Measurements from ENCODE around the gene CCL16.

Gene CCL16

DNA sequence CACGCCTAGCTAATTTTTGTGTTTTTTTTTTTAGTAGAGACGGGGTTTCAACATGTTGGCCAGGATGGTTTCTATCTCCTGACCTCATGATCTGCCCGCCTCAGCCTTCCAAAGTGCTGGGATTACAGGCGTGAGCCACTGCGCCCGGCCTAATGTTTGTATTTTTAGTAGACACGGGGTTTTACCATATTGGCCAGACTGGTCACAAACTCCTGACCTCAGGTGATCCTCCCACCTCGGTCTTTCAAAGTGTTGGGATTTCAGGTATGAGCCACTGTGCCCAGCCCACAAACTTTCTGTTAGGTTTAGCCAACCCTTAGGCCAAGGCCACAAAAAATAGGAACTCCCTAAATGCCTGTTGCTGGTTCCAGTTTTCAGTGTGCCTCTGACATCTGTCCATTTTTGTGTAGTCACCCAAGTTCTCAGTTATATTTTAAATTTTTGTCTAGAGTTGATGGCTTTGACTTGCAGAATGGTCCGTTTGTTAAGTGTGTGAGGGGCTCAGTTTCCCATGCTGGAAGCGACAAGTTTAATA is 12.7 kb downstream of the CCL16 start:
- DNase-seq (ENCODE audit: low read depth), result no peak

GRCh38 chr17:35965272-35965671 is 16.0 kb downstream of the CCL16 start:
- TF ChIP-seq, protein P1, sequence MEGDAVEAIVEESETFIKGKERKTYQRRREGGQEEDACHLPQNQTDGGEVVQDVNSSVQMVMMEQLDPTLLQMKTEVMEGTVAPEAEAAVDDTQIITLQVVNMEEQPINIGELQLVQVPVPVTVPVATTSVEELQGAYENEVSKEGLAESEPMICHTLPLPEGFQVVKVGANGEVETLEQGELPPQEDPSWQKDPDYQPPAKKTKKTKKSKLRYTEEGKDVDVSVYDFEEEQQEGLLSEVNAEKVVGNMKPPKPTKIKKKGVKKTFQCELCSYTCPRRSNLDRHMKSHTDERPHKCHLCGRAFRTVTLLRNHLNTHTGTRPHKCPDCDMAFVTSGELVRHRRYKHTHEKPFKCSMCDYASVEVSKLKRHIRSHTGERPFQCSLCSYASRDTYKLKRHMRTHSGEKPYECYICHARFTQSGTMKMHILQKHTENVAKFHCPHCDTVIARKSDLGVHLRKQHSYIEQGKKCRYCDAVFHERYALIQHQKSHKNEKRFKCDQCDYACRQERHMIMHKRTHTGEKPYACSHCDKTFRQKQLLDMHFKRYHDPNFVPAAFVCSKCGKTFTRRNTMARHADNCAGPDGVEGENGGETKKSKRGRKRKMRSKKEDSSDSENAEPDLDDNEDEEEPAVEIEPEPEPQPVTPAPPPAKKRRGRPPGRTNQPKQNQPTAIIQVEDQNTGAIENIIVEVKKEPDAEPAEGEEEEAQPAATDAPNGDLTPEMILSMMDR (IDR thresholded peaks at IDR 0.05; ENCODE audit: control insufficient read depth, insufficient read depth, low read depth, low read length, missing control alignments), result no peak
- H3K4me3 ChIP-seq (ENCODE audit: control insufficient read depth, low read depth, low read length), result no peak overlapping the region
- DNase-seq (ENCODE audit: low read depth), result no peak

More for the DNA sequence above, 12.7 kb downstream of the CCL16 start:
- no peak overlapping the region for H3K4me3 ChIP-seq (ENCODE audit: control insufficient read depth, low read depth, low read length)
- TF ChIP-seq, protein P1 (IDR thresholded peaks at IDR 0.05; ENCODE audit: control insufficient read depth, insufficient read depth, low read depth, low read length, missing control alignments), result no peak

- TF ChIP-seq, protein P1 (IDR thresholded peaks at IDR 0.05; ENCODE audit: control insufficient read depth, insufficient read depth, low read depth, low read length, missing control alignments), result no peak
- no peak overlapping the region for H3K4me3 ChIP-seq (ENCODE audit: control insufficient read depth, low read depth, low read length)
- DNase-seq (ENCODE audit: low read depth), result no peak
Measured at GRCh38 chr17:35963663-35964062, 17.6 kb downstream of the CCL16 start.

DNA sequence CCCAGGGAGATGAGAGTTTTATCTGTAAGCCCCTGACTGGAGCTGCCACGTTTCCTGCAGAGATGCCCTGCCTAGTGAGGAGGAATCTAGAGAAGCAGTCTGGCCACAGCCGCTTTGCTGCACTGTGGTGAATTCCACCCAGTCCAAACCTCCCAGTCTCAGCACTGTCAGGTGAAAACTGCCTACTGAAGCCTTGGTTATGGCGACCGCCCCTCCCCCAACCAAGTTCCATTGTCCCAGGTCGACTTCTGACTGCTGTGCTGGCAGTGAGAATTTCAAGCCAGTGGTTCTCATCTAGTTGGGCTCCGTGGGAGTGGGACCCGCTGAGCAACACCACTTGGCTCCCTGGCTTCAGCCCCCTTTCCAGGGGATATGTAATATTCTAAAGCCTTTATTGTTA is 27.6 kb downstream of the CCL16 start:
- TF ChIP-seq, protein P1 (IDR thresholded peaks at IDR 0.05; ENCODE audit: control insufficient read depth, insufficient read depth, low read depth, low read length, missing control alignments), result no peak
- H3K4me3 ChIP-seq (ENCODE audit: control insufficient read depth, low read depth, low read length), result no peak overlapping the region
- no peak for DNase-seq (ENCODE audit: low read depth)

DNA sequence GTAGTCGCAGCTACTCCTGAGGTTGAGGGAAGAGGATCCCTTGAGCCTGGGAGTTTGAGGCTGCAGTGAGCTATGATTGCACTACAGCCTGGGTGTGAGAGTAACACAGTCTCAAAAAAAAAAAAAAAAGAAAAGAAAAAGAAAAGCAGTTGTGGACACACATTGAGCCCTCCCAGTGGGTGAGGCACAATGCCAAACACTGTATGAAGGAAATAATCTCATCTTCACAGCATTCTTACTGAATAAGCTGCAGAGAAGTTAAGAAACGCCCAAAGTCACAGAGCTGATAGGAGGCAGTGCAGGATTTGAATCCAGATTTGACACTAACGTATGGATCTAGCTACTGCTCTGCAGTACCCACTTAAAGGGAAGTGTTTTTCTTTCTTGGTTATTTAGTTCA is 31.9 kb downstream of the CCL16 start:
- TF ChIP-seq, protein P1 (IDR thresholded peaks at IDR 0.05; ENCODE audit: control insufficient read depth, insufficient read depth, low read depth, low read length, missing control alignments), result no peak
- no peak for DNase-seq (ENCODE audit: low read depth)
- H3K4me3 ChIP-seq (ENCODE audit: control insufficient read depth, low read depth, low read length), result no peak overlapping the region

- TF ChIP-seq, protein P1 (IDR thresholded peaks at IDR 0.05; ENCODE audit: control insufficient read depth, insufficient read depth, low read depth, low read length, missing control alignments), result no peak
- DNase-seq (ENCODE audit: low read depth), result no peak
- no peak overlapping the region for H3K4me3 ChIP-seq (ENCODE audit: control insufficient read depth, low read depth, low read length)
Measured at GRCh38 chr17:35948092-35948491, 33.2 kb downstream of the CCL16 start.

DNA sequence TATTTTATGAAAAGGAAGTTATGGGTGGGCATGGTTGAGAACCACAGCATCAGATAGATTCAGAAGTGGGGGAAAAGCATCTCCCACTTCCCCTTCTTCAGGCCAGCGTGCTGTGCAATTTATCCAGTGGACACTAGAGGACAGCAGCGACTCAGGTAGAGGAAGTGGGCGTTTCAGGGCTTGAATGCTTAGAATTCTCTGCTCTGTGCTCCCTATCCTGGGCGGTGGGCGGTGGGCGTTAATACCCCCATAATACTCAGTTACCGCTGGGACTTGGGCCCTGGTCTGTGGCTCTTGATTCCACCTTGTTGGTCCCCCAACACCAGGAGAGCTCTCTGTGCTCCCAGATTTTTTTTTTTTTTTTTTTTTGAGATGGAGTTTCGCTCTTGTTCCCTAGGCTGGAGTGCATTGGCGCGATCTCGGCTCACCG is 34.1 kb downstream of the CCL16 start:
- H3K4me3 ChIP-seq (ENCODE audit: control insufficient read depth, low read depth, low read length), result no peak overlapping the region
- TF ChIP-seq, protein P1 (IDR thresholded peaks at IDR 0.05; ENCODE audit: control insufficient read depth, insufficient read depth, low read depth, low read length, missing control alignments), result peak; percentile 85
- DNase-seq (ENCODE audit: low read depth), result no peak

All from AG09309 (cell line).